DND-41 (cell line): Measurements from ENCODE around the gene VASH2.

Source experiments
- ATAC-seq: fragments of 200-7000 bp; cut with Tn5 transposase; 3 replicates; pipeline ENCODE4 v1.9.1; 2021; ENCODE audit warnings: low read depth; ENCODE audit not compliant: insufficient read depth
- DNase-seq: peaks from one replicate; pipeline ENCODE4 v3.0.0-alpha.2; 2020
- H2AFZ ChIP-seq: 2 replicates; pipeline ENCODE4 v1.6.0; 2012; ENCODE audit warnings: low read depth, low read length
- H3K27ac ChIP-seq: 2 replicates; pipeline ENCODE4 v1.5.1; 2012; ENCODE audit warnings: low read length, inconsistent platforms
- H3K27me3 ChIP-seq: fragments of 200-600 bp; sonication (generic); 2 replicates; pipeline ENCODE4 v1.6.0; 2012; ENCODE audit warnings: low read length, mild to moderate bottlenecking, inconsistent platforms; ENCODE audit not compliant: insufficient read depth, poor library complexity
- H3K36me3 ChIP-seq: 2 replicates; pipeline ENCODE4 v1.5.1; 2012; ENCODE audit warnings: low read length, inconsistent platforms; ENCODE audit not compliant: insufficient read depth
- H3K4me1 ChIP-seq: 2 replicates; pipeline ENCODE4 v1.5.1; 2012; ENCODE audit warnings: mild to moderate bottlenecking, low read length; ENCODE audit not compliant: insufficient read depth
- H3K4me2 ChIP-seq: 2 replicates; pipeline ENCODE4 v1.6.0; 2012; ENCODE audit warnings: mild to moderate bottlenecking, moderate library complexity, low read length, inconsistent platforms; ENCODE audit not compliant: insufficient read depth
- H3K4me3 ChIP-seq, 2 experiments: fragments of 200-600 bp in 1 of 2; shearing (Covaris generic) in 1 of 2; 2 replicates each; pipeline ENCODE4 v1.5.1; 2012 to 2016; ENCODE audit warnings: inconsistent platforms in 2 of 2, low read length in 2 of 2, mild to moderate bottlenecking in 2 of 2, low read depth in 1 of 2, moderate library complexity in 1 of 2
- H3K79me2 ChIP-seq: 2 replicates; pipeline ENCODE4 v1.6.0; 2012; ENCODE audit warnings: low read length, inconsistent platforms; ENCODE audit not compliant: insufficient read depth
- H3K9ac ChIP-seq: 2 replicates; pipeline ENCODE4 v1.6.0; 2012; ENCODE audit warnings: low read depth, mild to moderate bottlenecking, inconsistent platforms, low read length, moderate library complexity
- H3K9me3 ChIP-seq: 2 replicates; pipeline ENCODE4 v1.5.1; 2012; ENCODE audit warnings: low read length, moderate library complexity, mild to moderate bottlenecking, inconsistent platforms; ENCODE audit not compliant: insufficient read depth, severe bottlenecking
- H4K20me1 ChIP-seq: 2 replicates; pipeline ENCODE4 v1.6.0; 2012; ENCODE audit warnings: low read length; ENCODE audit not compliant: insufficient read depth
- CTCF ChIP-seq: IDR thresholded peaks from 2 replicates; pipeline ENCODE4 v1.5.1; 2012; ENCODE audit warnings: borderline replicate concordance, low read length, moderate library complexity, mild to moderate bottlenecking; ENCODE audit not compliant: poor library complexity, severe bottlenecking; ENCODE audit errors: extremely low read depth
- EZH2 ChIP-seq: IDR thresholded peaks from 3 replicates; pipeline ENCODE4 v1.6.1; 2012; ENCODE audit warnings: borderline replicate concordance, low read depth, mild to moderate bottlenecking, moderate library complexity, low read length, inconsistent platforms; ENCODE audit not compliant: severe bottlenecking

The VASH2 gene

GRCh38 chr1:212959266-212960220 lies 9.2 kb downstream of the VASH2 start:
- Histone ChIP-seq H3K4me2 (no peak overlapping the region), H3K79me2 (no peaks in the 10 kb centered on the region), H3K9ac (no peak overlapping the region), H3K27me3 (peaks cover 7% of the 10 kb centered on the region), H3K9me3 (no peaks in the 10 kb centered on the region), H3K4me3 (no peak overlapping the region), H3K4me1 (peaks cover 5% of the 10 kb centered on the region), H2AFZ (no peak overlapping the region), H4K20me1 (no peaks in the 10 kb centered on the region), H3K27ac (no peak overlapping the region), H3K36me3 (no peaks in the 10 kb centered on the region)
- ATAC-seq (no peak), DNase-seq (no peak)
- TF ChIP-seq EZH2 (no peak), CTCF (no peak)

- Histone ChIP-seq H3K9ac (no peak overlapping the region), H3K27ac (no peak overlapping the region), H3K4me3 (no peak overlapping the region), H3K4me2 (no peak overlapping the region), H3K9me3 (no peaks in the 10 kb centered on the region), H2AFZ (no peak overlapping the region), H3K27me3 (peaks cover 7% of the 10 kb centered on the region), H4K20me1 (no peaks in the 10 kb centered on the region), H3K79me2 (no peaks in the 10 kb centered on the region), H3K36me3 (no peaks in the 10 kb centered on the region), H3K4me1 (peaks cover 5% of the 10 kb centered on the region)
- ATAC-seq, result no peak
- TF ChIP-seq CTCF, result no peak
- no peak for TF ChIP-seq EZH2
- DNase-seq, result no peak
These were observed 10.6 kb downstream of the VASH2 start for GRCh38 chr1:212960932-212961331.

- Histone ChIP-seq H2AFZ (no peak overlapping the region), H3K9me3 (no peaks in the 10 kb centered on the region), H3K4me3 (no peak overlapping the region), H3K4me1 (peaks cover 5% of the 10 kb centered on the region), H3K27ac (no peak overlapping the region), H3K9ac (no peak overlapping the region), H3K27me3 (peaks cover 10% of the 10 kb centered on the region), H3K79me2 (no peaks in the 10 kb centered on the region), H4K20me1 (no peaks in the 10 kb centered on the region), H3K36me3 (no peaks in the 10 kb centered on the region), H3K4me2 (no peak overlapping the region)
- TF ChIP-seq CTCF (no peak), EZH2 (no peak)
- ATAC-seq, result no peak
- DNase-seq, result no peak
These were observed 12.2 kb downstream of the VASH2 start for GRCh38 chr1:212962509-212962908.
